HEK293T (cell line): ENCODE results near the gene TRIP13.
A peak's percentile ranks its signal among the peaks of the same experiment; 100 is the strongest.

Source experiments
- CTCF ChIA-PET: fragments of 350-600 bp; formaldehyde crosslinking; extraction: SDS; loops from one replicate; lab custom pipeline; 2021; ENCODE audit warnings: antibody characterized with exemption, inconsistent platforms; lab: Yijun Ruan, JAX
- POLR2A ChIA-PET: fragments of 350-600 bp; formaldehyde crosslinking; extraction: SDS; loops from one replicate; lab custom pipeline; 2020; ENCODE audit warnings: antibody characterized with exemption, inconsistent platforms; lab: Yijun Ruan, JAX
- DNase-seq: peaks from one replicate; pipeline ENCODE4 v3.0.0; 2012; ENCODE audit warnings: mixed read lengths; ENCODE audit errors: extremely low spot score
- ARNT ChIP-seq: fragments of 450-650 bp; IDR thresholded peaks from 2 replicates; pipeline ENCODE4 v1.6.1; 2017; ENCODE audit warnings: mild to moderate bottlenecking
- BHLHE40 ChIP-seq: fragments of 450-650 bp; IDR thresholded peaks from 2 replicates; pipeline ENCODE4 v1.6.1; 2016; ENCODE audit warnings: mild to moderate bottlenecking, moderate library complexity, borderline replicate concordance
- CTBP1 ChIP-seq: fragments of 450-650 bp; IDR thresholded peaks from 2 replicates; pipeline ENCODE4 v1.6.1; 2016; ENCODE audit warnings: borderline replicate concordance
- ELF4 ChIP-seq: fragments of 450-650 bp; IDR thresholded peaks from 2 replicates; pipeline ENCODE4 v1.6.1; 2017; ENCODE audit warnings: antibody characterized with exemption
- FOXA1 ChIP-seq: fragments of 450-650 bp; IDR thresholded peaks from 2 replicates; pipeline ENCODE4 v1.6.1; 2016; ENCODE audit warnings: mild to moderate bottlenecking
- FOXK2 ChIP-seq: fragments of 450-650 bp; IDR thresholded peaks from 2 replicates; pipeline ENCODE4 v1.6.1; 2016; ENCODE audit warnings: mild to moderate bottlenecking
- FOXM1 ChIP-seq: fragments of 450-650 bp; IDR thresholded peaks from 2 replicates; pipeline ENCODE4 v1.6.1; 2017; ENCODE audit warnings: mild to moderate bottlenecking, borderline replicate concordance
- HDGF ChIP-seq: fragments of 450-650 bp; IDR thresholded peaks from 2 replicates; pipeline ENCODE4 v1.6.1; 2017; ENCODE audit warnings: antibody characterized with exemption, borderline replicate concordance
- L3MBTL2 ChIP-seq: fragments of 450-650 bp; conservative IDR thresholded peaks from 2 replicates; pipeline ENCODE4 v1.6.1; 2016; ENCODE audit warnings: mild to moderate bottlenecking
- LEF1 ChIP-seq: fragments of 450-650 bp; IDR thresholded peaks from 2 replicates; pipeline ENCODE4 v1.6.1; 2017; ENCODE audit warnings: mild to moderate bottlenecking, borderline replicate concordance
- NFRKB ChIP-seq: fragments of 450-650 bp; IDR thresholded peaks from 2 replicates; pipeline ENCODE4 v1.6.1; 2016; ENCODE audit warnings: mild to moderate bottlenecking, moderate library complexity
- PKNOX1 ChIP-seq: fragments of 450-650 bp; IDR thresholded peaks from 2 replicates; pipeline ENCODE4 v1.6.1; 2016
- SP1 ChIP-seq: fragments of 450-650 bp; IDR thresholded peaks from 2 replicates; pipeline ENCODE4 v1.6.1; 2017
- SUZ12 ChIP-seq: fragments of 450-650 bp; IDR thresholded peaks from 2 replicates; pipeline ENCODE4 v1.6.1; 2016; ENCODE audit warnings: mild to moderate bottlenecking
- TARDBP ChIP-seq: fragments of 450-650 bp; IDR thresholded peaks from 2 replicates; pipeline ENCODE4 v1.6.1; 2016
- ZNF384 ChIP-seq: fragments of 450-650 bp; IDR thresholded peaks from 2 replicates; pipeline ENCODE4 v1.6.1; 2016

TRIP13 gene

GRCh38 chr5:909086-909485, 16.4 kb downstream of the TRIP13 start:
- DNase-seq, result no peak
- ChIA-PET POLR2A (no interaction called here), CTCF (no interaction called here)

GRCh38 chr5:909994-910768, 17.5 kb downstream of the TRIP13 start:
- CTCF ChIA-PET, result no interaction called here
- TF ChIP-seq BHLHE40, result no peak
- no peak for TF ChIP-seq FOXK2
- no peak for TF ChIP-seq NFRKB
- TF ChIP-seq TARDBP, result no peak
- peak; percentile 57 for TF ChIP-seq PKNOX1
- no peak for TF ChIP-seq HDGF
- no peak for TF ChIP-seq ARNT
- DNase-seq, result no peak
- POLR2A ChIA-PET, result no interaction called here

More at GRCh38 chr5:909086-909485, 16.4 kb downstream of the TRIP13 start:
- TF ChIP-seq ZNF384 (no peak), ARNT (no peak), NFRKB (no peak), BHLHE40 (no peak), HDGF (no peak), ELF4 (no peak), SP1 (no peak), SUZ12 (no peak), PKNOX1 (no peak), CTBP1 (no peak), L3MBTL2 (no peak), FOXK2 (no peak), FOXA1 (no peak), FOXM1 (no peak), LEF1 (no peak), TARDBP (no peak)

- no peak for DNase-seq
- CTCF ChIA-PET, result no interaction called here
- TF ChIP-seq FOXM1, result no peak
- no peak for TF ChIP-seq PKNOX1
- no peak for TF ChIP-seq L3MBTL2
- no peak for TF ChIP-seq SUZ12
- no peak for TF ChIP-seq ELF4
- no peak for TF ChIP-seq LEF1
- no peak for TF ChIP-seq FOXK2
- POLR2A ChIA-PET, result no interaction called here
These were observed 18.1 kb downstream of the TRIP13 start for GRCh38 chr5:910769-911160.

GRCh38 chr5:911601-912000, 18.9 kb downstream of the TRIP13 start:
- TF ChIP-seq FOXK2 (no peak), PKNOX1 (no peak), TARDBP (no peak), ELF4 (no peak), SP1 (no peak), FOXM1 (no peak), LEF1 (no peak), FOXA1 (no peak), SUZ12 (no peak), HDGF (no peak), NFRKB (no peak), ARNT (no peak), L3MBTL2 (no peak), CTBP1 (no peak), BHLHE40 (no peak), ZNF384 (no peak)
- POLR2A ChIA-PET, result interaction anchor here (1.0 kb wide), 1 partner anchor 18 kb away, joined by 3 read pairs; no protein-coding TSS in a partner anchor
- no peak for DNase-seq
- CTCF ChIA-PET, result no interaction called here

- TF ChIP-seq FOXM1, result no peak
- no peak for TF ChIP-seq NFRKB
- no peak for TF ChIP-seq PKNOX1
- TF ChIP-seq SP1, result no peak
- TF ChIP-seq FOXA1, result no peak
- no peak for TF ChIP-seq HDGF
- no peak for TF ChIP-seq ARNT
- no peak for TF ChIP-seq LEF1
- no peak for DNase-seq
- CTCF ChIA-PET, result interaction anchor here (0.7 kb wide), 1 partner anchor 352 kb away, joined by 3 read pairs; no protein-coding TSS in a partner anchor
- POLR2A ChIA-PET, result interaction anchor here (1.0 kb wide), 1 partner anchor 19 kb away, joined by 3 read pairs; no protein-coding TSS in a partner anchor
These were observed 19.8 kb downstream of the TRIP13 start for GRCh38 chr5:912280-913091.
